HepG2 (cell line): Measurements from ENCODE around the gene DEDD2. TPM values are rescaled to one million over a fixed set of nuclear protein-coding genes. Genes with fewer than 3 reads are reported as not detected.
A peak's percentile ranks its signal among the peaks of the same experiment; 100 is the strongest.

Experiments
- BRCA1 ChIP-seq: sonication (generic); formaldehyde crosslinking; IDR thresholded peaks from 2 replicates; pipeline ENCODE4 v1.4.0; 2020; ENCODE audit warnings: missing genetic modification reagents
- CHD4 ChIP-seq: fragments of 200-600 bp; sonication (generic); IDR thresholded peaks from 2 replicates; pipeline ENCODE4 v1.7.0; 2017; ENCODE audit warnings: mild to moderate bottlenecking, low read length, borderline replicate concordance
- ERF ChIP-seq: IDR thresholded peaks from 2 replicates; pipeline ENCODE4 v1.6.1; 2018; ENCODE audit warnings: missing biosample characterization, missing genetic modification reagents
- ESRRA ChIP-seq: sonication (generic); formaldehyde crosslinking; IDR thresholded peaks from 2 replicates; pipeline ENCODE4 v1.5.1; 2020; ENCODE audit warnings: mild to moderate bottlenecking, low read depth, missing genetic modification reagents
- KDM1A ChIP-seq: IDR thresholded peaks from 2 replicates; pipeline ENCODE4 v1.6.1; 2016; ENCODE audit warnings: missing compliant biosample characterization
- KLF11 ChIP-seq: IDR thresholded peaks from 2 replicates; pipeline ENCODE4 v1.6.1; 2016; ENCODE audit warnings: missing compliant biosample characterization
- KLF12 ChIP-seq: sonication (generic); formaldehyde crosslinking; IDR thresholded peaks from 2 replicates; pipeline ENCODE4 v1.4.0; 2020; ENCODE audit warnings: missing genetic modification reagents, borderline replicate concordance
- MAF1 ChIP-seq: sonication (generic); formaldehyde crosslinking; IDR thresholded peaks from 2 replicates; pipeline ENCODE4 v1.5.0; 2020; ENCODE audit warnings: missing genetic modification reagents, borderline replicate concordance
- PHF20 ChIP-seq: sonication (generic); formaldehyde crosslinking; IDR thresholded peaks from 2 replicates; pipeline ENCODE4 v1.5.0; 2020; ENCODE audit warnings: mild to moderate bottlenecking, missing genetic modification reagents
- THAP11 ChIP-seq: IDR thresholded peaks from 2 replicates; pipeline ENCODE4 v1.6.1; 2016; ENCODE audit warnings: missing biosample characterization, missing genetic modification reagents
- ZNF180 ChIP-seq: sonication (generic); formaldehyde crosslinking; IDR thresholded peaks from 2 replicates; pipeline ENCODE4 v1.4.0; 2020; ENCODE audit warnings: low read depth, missing genetic modification reagents, borderline replicate concordance
- ZNF24 ChIP-seq: fragments of 450-650 bp; IDR thresholded peaks from 2 replicates; pipeline ENCODE4 v1.6.1; 2017; ENCODE audit warnings: antibody characterized with exemption, mild to moderate bottlenecking
- ZNF558 ChIP-seq: sonication (generic); formaldehyde crosslinking; IDR thresholded peaks from 2 replicates; pipeline ENCODE4 v1.9.0; 2022; ENCODE audit warnings: mild to moderate bottlenecking, missing genetic modification reagents, borderline replicate concordance
- ZNF598 ChIP-seq: sonication (generic); formaldehyde crosslinking; IDR thresholded peaks from 2 replicates; pipeline ENCODE4 v1.5.1; 2020; ENCODE audit warnings: mild to moderate bottlenecking, missing genetic modification reagents, borderline replicate concordance
- polyA plus RNA-seq, 8 experiments: library from polyadenylated mRNA; depleted of rRNA in 3 of 8; stranded (reverse) in 7 of 8; unstranded in 1 of 8; fragments of >200 nt; fragmentation: Illumina TruSeq in 4 of 8; extraction: Trizol in 4 of 8; gene quantifications; 2 replicates each; pipeline versions ENCODE4 v1.2.1 to v1.2.3, GENCODE V29; 2011 to 2016; ENCODE audit warnings: low read depth in 4 of 8, missing spikeins in 1 of 8, mixed read lengths in 1 of 8; ENCODE audit not compliant: insufficient read depth in 1 of 8
- total RNA-seq, 5 experiments: library from RNA; depleted of rRNA; stranded (reverse); fragments of >200 nt; fragmentation: Illumina TruSeq; extraction: Trizol; gene quantifications; 2 replicates each; pipeline ENCODE4 v1.2.3, GENCODE V29; 2016; ENCODE audit warnings: low read depth in 1 of 5
- TF ChIP-seq, protein P1 (sequence below): fragments of 450-650 bp; IDR thresholded peaks from 2 replicates; pipeline ENCODE4 v1.6.1; 2017; ENCODE audit warnings: mild to moderate bottlenecking
- TF ChIP-seq, protein P2 (sequence below): sonication (generic); formaldehyde crosslinking; IDR thresholded peaks from 2 replicates; pipeline ENCODE4 v1.4.0; 2020; ENCODE audit warnings: mild to moderate bottlenecking, missing genetic modification reagents, borderline replicate concordance
- TF ChIP-seq, protein P3 (sequence below): IDR thresholded peaks from 2 replicates; pipeline ENCODE4 v1.6.1; 2012; ENCODE audit warnings: inconsistent platforms

Gene DEDD2
- total and polyA plus RNA-seq, 2 of the 13 experiments (the other 11 are each of a cell fraction or from before 2014, with no cell fraction given) = 19.2 to 24.7 TPM

DNA sequence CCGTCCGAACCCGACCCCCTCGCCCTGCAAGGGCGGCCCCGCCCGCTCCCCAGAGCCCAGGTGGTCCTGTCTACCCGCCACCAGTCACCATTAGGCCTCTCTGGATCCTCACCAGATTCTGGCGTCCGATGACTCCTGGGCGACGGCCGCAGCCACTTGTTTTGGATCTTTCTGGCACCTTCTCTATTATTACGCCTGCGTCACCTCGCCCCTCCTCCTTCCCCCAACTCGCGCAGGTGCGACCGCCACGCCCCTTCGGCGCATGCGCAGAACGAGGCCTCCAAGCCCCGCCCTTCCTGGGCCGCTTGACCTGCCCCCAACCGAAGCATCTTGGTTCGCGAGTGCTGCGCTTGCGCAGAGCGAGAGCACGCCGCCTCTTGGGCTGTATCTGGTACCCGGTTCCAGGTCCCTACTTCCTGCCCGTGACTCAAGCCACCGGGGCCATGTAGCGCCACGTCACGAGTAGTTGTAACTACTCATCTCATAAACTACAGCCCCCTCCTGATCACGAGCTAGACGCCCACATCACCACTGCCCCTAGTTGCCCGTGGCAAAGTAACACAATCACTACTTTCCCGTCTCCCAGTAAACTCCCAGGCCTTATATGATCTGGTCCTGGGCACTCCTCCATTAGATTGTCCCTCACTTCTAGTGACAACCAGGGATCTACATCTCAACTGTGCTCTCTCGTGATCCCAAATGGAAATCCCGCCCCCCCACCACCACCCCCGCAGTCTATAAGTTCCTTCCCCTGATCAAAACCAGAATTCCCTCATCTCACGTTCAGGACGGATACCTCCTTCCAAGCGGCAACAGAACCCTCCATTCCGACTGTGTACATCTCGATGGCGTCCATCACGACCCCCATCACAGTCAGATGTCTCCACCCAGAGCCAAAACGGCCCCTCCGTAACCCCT lies at the start of gene DEDD2 (continued):
- 0 out of 2 replicates have a peak, but pooled peaks have one; percentile 43 for TF ChIP-seq ESRRA
- TF ChIP-seq BRCA1 (CRISPR knock-in tag) = 0 out of 2 replicates have a peak, but pooled peaks have one; percentile 69
- TF ChIP-seq KDM1A = no peak
- peak; percentile 53; the same call in 1 of the 2 replicates for TF ChIP-seq PHF20
- 0 out of 2 replicates have a peak, but pooled peaks have one; percentile 67 for TF ChIP-seq MAF1 (CRISPR knock-in tag)
- TF ChIP-seq CHD4 = no peak
- TF ChIP-seq, protein P1, sequence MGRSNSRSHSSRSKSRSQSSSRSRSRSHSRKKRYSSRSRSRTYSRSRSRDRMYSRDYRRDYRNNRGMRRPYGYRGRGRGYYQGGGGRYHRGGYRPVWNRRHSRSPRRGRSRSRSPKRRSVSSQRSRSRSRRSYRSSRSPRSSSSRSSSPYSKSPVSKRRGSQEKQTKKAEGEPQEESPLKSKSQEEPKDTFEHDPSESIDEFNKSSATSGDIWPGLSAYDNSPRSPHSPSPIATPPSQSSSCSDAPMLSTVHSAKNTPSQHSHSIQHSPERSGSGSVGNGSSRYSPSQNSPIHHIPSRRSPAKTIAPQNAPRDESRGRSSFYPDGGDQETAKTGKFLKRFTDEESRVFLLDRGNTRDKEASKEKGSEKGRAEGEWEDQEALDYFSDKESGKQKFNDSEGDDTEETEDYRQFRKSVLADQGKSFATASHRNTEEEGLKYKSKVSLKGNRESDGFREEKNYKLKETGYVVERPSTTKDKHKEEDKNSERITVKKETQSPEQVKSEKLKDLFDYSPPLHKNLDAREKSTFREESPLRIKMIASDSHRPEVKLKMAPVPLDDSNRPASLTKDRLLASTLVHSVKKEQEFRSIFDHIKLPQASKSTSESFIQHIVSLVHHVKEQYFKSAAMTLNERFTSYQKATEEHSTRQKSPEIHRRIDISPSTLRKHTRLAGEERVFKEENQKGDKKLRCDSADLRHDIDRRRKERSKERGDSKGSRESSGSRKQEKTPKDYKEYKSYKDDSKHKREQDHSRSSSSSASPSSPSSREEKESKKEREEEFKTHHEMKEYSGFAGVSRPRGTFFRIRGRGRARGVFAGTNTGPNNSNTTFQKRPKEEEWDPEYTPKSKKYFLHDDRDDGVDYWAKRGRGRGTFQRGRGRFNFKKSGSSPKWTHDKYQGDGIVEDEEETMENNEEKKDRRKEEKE = no peak
- TF ChIP-seq ZNF180 = no peak
- TF ChIP-seq ZNF24 = no peak
- no peak for TF ChIP-seq ZNF558
- TF ChIP-seq, protein P2, sequence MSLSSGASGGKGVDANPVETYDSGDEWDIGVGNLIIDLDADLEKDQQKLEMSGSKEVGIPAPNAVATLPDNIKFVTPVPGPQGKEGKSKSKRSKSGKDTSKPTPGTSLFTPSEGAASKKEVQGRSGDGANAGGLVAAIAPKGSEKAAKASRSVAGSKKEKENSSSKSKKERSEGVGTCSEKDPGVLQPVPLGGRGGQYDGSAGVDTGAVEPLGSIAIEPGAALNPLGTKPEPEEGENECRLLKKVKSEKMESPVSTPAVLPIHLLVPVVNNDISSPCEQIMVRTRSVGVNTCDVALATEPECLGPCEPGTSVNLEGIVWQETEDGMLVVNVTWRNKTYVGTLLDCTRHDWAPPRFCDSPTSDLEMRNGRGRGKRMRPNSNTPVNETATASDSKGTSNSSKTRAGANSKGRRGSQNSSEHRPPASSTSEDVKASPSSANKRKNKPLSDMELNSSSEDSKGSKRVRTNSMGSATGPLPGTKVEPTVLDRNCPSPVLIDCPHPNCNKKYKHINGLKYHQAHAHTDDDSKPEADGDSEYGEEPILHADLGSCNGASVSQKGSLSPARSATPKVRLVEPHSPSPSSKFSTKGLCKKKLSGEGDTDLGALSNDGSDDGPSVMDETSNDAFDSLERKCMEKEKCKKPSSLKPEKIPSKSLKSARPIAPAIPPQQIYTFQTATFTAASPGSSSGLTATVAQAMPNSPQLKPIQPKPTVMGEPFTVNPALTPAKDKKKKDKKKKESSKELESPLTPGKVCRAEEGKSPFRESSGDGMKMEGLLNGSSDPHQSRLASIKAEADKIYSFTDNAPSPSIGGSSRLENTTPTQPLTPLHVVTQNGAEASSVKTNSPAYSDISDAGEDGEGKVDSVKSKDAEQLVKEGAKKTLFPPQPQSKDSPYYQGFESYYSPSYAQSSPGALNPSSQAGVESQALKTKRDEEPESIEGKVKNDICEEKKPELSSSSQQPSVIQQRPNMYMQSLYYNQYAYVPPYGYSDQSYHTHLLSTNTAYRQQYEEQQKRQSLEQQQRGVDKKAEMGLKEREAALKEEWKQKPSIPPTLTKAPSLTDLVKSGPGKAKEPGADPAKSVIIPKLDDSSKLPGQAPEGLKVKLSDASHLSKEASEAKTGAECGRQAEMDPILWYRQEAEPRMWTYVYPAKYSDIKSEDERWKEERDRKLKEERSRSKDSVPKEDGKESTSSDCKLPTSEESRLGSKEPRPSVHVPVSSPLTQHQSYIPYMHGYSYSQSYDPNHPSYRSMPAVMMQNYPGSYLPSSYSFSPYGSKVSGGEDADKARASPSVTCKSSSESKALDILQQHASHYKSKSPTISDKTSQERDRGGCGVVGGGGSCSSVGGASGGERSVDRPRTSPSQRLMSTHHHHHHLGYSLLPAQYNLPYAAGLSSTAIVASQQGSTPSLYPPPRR = 0 out of 2 replicates have a peak, but pooled peaks have one; percentile 43
- TF ChIP-seq, protein P3, sequence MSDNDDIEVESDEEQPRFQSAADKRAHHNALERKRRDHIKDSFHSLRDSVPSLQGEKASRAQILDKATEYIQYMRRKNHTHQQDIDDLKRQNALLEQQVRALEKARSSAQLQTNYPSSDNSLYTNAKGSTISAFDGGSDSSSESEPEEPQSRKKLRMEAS = peak; percentile 73; the same call in 1 of the 2 replicates
- TF ChIP-seq ERF = peak; percentile 37; the same call in 1 of the 2 replicates
- 0 out of 2 replicates have a peak, but pooled peaks have one; percentile 32 for TF ChIP-seq ZNF598 (CRISPR knock-in tag)
- TF ChIP-seq THAP11 (CRISPR knock-in tag) = peak; percentile 85
- 0 out of 2 replicates have a peak, but pooled peaks have one; percentile 29 for TF ChIP-seq KLF12
- 0 out of 2 replicates have a peak, but pooled peaks have one; percentile 13 for TF ChIP-seq KLF11 (CRISPR knock-in tag)
